Ramos (cell line): Measurements from ENCODE around the gene SPATS2L.

Source experiments
- in situ Hi-C: fragments of 300-500 bp; cut with MboI; formaldehyde crosslinking; loops from one replicate; pipeline ENCODE4 v1.14.3; 2022; ENCODE audit warnings: low sequenced_read_pairs; ENCODE audit not compliant: unreplicated experiment

SPATS2L gene

DNA sequence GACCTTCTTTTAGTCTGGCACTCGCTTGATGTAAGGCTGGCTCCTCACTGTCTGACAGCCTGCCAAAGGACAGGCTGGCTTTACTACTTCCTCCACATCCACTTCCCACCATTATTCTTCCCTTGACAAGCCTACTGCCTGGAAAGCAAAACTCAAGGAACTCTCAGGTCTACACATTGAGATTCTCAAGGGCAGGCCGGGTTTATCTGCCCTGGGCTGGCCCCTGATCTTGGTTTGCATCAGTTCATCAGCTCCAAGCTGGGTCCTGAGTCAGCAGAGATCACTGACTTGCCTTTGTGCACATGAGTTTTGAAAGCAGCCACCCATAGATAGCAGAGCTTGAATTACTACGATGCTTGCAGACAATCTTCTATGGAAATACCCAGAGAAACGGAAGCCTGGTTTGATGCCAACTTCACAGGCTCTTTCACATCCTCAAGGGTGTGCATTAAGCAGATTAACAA is 149.5 kb downstream of the SPATS2L start:
- in situ Hi-C loops = no loop called here

DNA sequence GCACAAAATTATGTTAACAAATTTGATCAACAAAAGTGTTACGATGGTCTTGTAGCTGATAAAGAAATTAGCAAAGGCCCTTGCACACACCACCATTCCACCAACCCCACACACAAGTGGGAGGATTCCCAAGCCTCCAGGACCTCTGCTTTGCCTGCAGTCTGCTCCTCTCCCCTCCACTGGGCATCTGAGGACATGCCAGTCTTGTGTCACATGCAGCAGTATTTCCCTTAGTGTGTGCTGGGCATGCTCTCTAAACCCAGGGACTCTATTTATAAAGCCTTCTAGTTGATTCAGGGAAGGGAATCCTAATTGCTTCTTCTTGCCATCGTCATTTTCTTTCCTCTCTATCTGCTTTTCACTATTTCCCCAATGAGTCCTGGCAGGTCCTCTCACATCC is 150.1 kb downstream of the SPATS2L start:
- in situ Hi-C loops = no loop called here

DNA sequence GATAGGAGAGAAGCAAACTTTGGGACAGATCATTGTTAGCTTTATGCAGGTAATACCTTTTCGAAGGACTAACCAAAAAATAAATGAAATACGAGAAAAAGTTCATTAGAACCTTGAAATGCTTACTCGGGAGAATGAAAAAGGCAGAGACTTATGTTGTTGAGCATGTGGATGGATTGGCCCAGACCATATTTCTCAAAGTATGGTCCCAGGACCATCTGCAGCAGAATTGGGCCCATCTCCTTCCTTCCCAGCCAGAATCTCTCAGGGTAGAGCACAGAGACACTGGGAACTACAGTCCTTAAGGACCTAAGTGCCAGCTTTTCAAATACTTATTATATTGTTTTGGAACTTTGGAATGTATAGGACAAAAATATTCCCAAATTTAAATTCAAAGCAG is 152.6 kb downstream of the SPATS2L start:
- in situ Hi-C loops = no loop called here

DNA sequence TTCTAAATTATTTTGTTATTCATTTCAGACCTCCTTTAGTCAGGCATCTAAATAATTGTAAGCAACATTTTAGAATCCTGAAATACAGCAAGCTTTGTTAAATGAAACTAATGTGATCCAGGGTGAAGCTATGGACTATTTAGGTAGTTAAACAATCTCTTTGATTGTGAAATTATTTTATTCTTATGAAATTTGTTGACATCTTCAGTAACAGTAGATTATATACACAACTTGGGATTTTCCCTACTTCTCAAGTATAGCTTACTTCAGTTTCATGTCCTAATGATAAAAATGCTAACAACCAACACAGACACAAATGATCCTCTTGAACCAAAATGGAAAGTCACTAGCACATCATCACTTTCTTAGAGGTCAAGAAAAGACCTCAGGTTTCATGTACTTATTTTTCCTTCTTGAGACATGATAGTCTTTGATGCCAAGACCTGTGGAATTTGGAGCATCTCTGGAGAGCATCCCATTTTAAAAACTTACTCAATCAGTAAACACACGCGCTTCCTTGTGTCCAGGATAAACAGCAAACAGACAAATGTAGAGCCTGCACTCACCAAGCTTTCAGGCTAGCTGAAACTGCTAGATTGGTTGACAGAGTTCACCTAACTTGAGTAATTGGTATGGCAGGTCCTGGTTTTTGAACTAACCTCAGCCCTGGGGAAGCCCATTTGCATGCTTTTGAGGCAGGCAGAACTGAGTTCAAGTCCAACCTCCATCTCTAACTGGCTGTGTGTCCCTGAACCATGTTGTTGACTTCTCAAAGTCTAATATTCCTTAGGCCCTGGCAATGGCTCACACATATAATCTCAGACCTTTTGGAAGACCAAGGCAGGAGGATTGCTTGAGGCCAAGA is 155.6 kb downstream of the SPATS2L start:
- in situ Hi-C loops = no loop called here

DNA sequence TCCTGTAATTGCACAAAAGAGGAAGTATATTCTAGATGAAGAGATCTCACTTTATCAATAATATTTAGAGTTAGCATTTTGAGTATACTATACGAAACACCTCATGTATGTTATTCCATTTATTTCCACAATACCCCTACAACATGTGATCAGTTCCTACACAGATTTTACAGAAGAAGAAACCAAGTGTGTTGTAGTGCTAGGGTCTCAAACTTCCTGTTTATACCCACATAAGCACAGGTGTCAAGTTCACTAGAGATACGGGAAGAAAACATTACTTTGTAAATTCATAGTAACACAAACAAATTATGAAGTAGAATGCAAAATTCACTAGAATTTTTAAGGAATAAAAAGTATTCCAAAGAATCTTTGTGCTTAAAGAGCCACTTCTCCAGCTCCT is 157.0 kb downstream of the SPATS2L start:
- in situ Hi-C loops = no loop called here

DNA sequence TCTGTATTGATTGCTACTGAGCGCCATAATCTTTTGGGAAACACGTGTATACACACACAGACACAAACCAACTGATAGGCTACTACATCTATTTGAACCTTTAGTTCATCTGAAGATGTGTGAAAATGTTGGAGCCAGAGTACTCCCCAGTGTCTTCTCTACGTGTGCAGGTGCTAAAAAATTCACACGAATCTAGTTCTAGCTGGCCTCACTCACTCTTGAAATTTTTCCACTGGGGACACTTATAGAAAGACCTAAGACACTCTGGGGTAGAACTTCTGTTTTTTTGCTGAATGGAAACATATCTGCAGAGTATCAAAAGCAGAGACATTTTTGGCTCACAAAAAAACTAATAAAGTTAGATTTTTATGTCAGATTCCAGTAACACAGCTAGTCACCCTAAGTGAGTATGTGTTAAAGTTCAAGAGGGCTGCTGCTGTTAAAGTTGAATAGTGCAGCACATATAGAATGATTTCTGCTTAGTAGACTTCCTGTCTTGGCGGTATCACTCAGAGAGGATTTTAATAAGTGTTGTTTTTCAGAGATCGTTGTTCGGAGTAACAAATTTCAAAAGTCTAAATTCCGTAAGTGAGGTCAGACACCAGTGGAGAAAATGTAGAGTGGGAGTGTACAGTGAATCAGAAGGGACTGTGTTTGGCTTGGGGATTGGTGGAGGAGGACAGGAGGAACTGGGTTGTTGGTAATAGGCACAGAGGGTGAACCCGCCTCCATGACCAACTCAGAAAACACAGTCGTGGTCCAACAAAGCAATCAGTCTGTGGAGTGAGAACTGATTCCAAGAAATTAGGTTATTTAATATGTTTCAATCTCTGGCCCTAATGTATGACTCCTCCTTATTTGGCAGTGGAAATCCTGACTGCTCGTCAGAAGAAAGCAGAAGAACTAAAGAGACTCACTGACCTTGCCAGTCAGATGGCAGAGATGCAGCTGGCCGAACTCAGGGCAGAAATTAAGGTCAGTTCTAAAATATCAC is 160.2 kb downstream of the SPATS2L start:
- in situ Hi-C loops = no loop called here

DNA sequence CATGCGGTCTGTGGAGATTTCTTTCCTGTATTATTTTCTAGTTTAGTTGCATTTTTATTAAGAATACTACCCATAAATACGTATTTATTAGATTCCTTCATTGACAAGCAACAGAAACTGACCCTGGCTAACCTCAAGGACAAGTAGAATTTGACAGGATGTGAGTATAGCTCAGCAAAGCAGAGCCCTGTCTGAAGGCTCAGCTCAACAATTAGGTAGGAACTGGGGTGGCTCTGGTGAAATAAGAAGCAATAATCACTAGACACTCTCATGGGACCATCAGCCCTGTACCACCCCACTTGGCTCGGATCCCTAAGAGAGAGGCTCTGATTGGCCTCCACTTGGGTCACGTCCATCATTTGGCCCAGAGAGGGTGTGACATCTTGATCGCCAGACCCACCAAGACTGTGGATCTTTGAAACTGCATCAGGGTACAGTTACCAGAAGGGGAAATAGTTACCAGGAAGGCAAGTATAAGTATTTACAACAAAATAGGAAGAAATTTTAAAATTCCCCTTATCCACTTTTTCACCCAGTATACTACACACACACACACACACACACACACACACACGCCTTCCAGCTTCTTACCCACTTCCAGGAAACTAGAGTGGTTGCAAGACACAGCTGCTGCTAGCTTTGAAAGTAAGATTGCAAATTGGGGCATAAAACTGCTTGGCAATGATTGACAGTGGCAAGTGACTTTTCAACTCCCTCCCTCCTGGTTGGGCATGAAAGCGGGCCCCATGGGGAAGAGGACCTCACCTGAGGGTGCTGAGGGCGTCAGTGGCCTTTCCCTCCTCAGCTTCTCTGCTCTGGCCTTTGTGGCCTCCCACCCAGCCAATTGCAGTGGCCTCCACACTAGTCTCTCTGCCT is 161.6 kb downstream of the SPATS2L start:
- in situ Hi-C loops = no loop called here

DNA sequence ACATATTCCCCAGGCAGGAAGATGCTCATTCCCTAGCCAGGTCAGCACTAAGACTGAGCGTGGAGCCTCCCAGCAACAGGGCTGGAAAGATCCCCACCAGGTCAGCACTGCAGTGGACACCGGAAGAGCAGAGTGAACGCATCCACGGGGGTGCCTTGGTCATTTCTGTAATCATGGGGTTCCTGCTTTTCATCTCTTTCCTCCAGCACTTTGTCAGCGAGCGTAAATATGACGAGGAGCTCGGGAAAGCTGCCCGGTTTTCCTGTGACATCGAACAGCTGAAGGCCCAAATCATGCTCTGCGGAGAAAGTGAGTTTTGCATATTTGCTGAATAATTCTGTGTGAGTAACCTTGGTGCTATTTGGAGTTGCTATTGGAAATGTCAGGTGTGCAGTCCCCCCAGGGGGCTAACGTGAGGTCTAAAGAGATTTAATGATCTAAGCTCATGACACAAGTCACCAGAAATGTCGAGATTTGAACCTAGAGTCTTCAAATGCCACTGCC is 163.3 kb downstream of the SPATS2L start:
- in situ Hi-C loops = loop anchor here (5.0 kb wide), 1 partner anchor 497 kb away; no protein-coding TSS in a partner anchor

DNA sequence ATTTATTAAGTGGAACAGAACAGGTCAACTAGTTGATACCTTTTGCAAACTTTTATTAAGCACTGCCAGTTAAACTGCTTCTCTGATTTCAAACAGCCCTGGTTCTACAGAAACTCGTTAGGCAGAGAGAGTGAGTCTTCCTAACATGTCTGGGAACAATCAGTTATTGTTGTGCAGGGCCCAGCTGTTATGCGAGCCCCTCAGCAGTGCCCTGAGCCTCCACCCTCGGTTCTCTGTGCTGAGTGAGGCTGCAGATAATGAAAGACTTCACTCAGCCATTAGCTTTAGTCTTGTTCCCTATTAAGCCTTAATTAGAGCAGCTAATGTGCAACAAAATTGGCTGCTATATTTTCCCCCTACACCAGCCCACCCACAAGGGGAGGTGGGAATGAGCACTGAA is 163.7 kb downstream of the SPATS2L start:
- in situ Hi-C loops = loop anchor here (5.0 kb wide), 1 partner anchor 498 kb away; no protein-coding TSS in a partner anchor

DNA sequence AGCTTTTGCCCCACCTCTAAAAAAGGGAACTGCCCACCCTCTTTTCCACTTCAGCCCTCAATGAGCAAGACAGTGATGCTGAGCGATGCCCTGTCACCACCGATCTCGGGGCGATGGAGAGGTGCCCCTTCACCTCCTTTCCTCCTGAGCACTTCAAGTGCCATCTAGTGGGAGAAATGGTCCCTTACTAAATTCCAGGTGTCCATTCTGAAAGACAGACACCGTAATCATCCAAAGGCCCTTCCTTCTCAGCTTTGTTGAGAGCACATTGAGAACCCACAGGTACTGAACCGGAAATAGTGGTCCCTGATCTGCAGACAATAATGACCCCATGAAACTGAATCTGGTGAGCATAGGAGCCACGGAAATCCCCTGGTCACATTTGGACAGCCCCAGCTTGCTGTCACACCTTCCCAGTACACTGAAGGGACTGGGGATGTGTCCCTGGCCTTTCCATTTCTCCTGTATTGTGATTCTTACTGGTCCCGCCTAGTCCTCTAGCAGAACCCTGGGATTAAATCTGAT is 164.9 kb downstream of the SPATS2L start:
- in situ Hi-C loops = loop anchor here (5.0 kb wide), 1 partner anchor 499 kb away; no protein-coding TSS in a partner anchor

DNA sequence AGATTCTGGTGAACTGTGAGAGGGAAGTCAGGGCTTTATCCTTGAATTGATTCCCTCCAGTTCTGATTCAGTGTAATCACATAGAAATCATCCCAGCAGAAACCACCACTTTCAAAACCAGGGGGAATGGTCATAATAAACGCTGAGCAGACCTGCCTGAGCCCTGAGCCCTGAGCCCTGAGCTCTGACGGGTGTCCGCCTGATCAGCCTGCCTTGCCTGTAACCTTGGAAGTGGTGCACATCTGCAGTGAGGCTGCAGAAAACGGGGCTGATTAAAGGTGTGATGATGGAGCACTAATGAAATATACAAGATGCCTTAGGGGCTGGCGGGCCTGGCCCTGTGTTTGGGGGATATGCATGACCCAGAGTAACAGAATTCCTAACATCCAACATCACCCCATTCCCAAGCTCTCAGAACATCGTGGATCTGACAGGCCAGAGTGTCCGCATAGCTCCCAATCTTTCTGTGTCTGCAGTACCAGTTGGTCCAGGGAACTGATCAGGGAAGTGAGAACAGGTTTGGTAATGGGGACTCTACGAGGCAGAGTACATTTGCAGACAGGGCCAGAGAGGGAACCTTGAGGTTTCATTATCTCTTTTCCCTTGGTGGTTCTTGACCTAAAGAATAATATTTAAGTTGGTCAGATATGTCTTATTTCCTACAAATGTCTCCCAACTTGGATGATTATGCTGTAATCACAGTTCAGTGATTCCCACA is 165.6 kb downstream of the SPATS2L start:
- in situ Hi-C loops = loop anchor here (5.0 kb wide), 1 partner anchor 500 kb away; no protein-coding TSS in a partner anchor

- in situ Hi-C loops = loop anchor here (5.0 kb wide), 1 partner anchor 501 kb away; no protein-coding TSS in a partner anchor
These were observed 166.5 kb downstream of the SPATS2L start for GRCh38 chr2:200472853-200473464.

DNA sequence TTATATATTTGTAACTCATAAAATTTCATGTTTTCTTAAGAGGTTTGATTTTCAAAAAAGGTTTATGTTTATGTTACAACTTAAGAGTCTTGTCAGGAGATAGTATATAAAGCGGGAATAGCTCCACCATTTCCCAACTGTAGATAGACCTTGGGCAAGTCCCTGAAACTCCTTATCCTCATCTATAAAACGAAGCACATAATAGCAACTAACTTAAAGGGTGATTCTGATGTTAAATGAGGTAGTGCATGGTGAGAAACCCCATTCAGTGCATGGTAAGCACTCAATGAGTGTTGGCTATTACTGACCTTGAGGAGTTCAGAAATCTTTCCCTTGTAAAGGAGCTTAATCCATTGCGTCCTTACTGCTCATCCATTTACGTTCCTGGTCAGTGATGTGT is 169.3 kb downstream of the SPATS2L start:
- in situ Hi-C loops = no loop called here

DNA sequence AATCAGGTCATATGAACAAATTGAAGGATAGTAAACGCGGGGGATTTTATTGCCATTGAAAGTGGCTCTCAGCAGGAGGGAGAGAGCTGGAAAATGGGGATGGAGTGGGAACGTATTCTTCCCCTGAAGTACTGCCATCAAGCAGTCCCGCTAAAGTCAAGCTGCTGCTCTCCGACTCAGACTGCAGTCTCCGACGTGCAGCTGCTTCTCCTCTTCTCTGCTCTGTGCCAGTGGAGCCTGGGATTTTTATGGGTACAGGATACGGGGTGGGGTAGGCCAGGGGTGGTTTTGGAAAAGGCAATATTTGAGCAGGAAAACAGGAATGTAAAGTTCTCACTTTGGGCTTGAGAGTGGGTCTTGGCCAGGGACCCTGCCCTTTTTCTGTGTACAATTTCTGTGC is 170.3 kb downstream of the SPATS2L start:
- in situ Hi-C loops = no loop called here

GRCh38 chr2:200477667-200478131 is 171.2 kb downstream of the SPATS2L start:
- in situ Hi-C loops = no loop called here

DNA sequence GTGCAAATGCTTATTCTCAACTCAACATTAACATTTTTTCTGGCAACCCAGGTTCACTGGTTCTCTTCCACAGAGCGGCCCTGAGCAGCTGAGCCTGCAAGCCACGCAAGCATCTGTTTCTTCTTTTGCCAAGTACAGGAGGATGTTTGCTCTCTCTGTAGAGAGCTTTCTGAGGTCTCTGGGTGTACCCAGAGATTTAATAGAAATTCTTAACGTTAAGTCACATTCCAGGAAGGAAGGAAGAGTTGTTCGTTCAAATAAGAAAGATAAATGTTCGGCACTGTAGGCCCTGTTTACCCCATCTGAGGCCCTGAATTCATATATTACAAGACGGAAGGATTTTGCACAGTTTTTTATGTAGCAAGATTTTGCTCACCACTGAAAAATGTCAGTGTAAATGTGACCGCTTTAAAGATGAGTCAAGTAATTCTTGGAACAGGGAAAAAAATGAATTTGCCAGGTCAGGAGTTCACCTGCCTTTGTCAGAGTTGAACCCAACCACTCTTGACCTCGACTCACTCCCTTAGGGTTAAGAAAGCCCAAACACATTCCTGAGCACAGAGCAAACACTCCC is 173.3 kb downstream of the SPATS2L start:
- in situ Hi-C loops = loop anchor here (10.0 kb wide), 1 partner anchor 235 kb away; no protein-coding TSS in a partner anchor

GRCh38 chr2:200482194-200482593 is 175.7 kb downstream of the SPATS2L start:
- in situ Hi-C loops = loop anchor here (10.0 kb wide), 1 partner anchor 233 kb away; no protein-coding TSS in a partner anchor
